HG03565 (cell line): ENCODE data around the gene TXNIP.
"Not testable (repeated sequence)": the region's sequence is repeated elsewhere in the genome, so short reads cannot be mapped to it uniquely, and the experiment has no call there.

Source experiments
- ATAC-seq: cut with Tn5 transposase; IDR thresholded peaks from one replicate; pipeline ENCODE4 v1.9.1; 2021; ENCODE audit warnings: mild to moderate bottlenecking, moderate library complexity; ENCODE audit not compliant: unreplicated experiment

Gene TXNIP, protein sequence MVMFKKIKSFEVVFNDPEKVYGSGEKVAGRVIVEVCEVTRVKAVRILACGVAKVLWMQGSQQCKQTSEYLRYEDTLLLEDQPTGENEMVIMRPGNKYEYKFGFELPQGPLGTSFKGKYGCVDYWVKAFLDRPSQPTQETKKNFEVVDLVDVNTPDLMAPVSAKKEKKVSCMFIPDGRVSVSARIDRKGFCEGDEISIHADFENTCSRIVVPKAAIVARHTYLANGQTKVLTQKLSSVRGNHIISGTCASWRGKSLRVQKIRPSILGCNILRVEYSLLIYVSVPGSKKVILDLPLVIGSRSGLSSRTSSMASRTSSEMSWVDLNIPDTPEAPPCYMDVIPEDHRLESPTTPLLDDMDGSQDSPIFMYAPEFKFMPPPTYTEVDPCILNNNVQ

GRCh38 chr1:145996433-145997015 lies at the start of gene TXNIP:
Gene TXNIP (minus strand): TSS chr1:145996579. CDS start chr1:145996266, 313 bp downstream.
- ATAC-seq = peak; percentile 87

- ATAC-seq = no peak
Measured at GRCh38 chr1:146039844-146040194, 43.4 kb upstream of the TXNIP start.

DNA sequence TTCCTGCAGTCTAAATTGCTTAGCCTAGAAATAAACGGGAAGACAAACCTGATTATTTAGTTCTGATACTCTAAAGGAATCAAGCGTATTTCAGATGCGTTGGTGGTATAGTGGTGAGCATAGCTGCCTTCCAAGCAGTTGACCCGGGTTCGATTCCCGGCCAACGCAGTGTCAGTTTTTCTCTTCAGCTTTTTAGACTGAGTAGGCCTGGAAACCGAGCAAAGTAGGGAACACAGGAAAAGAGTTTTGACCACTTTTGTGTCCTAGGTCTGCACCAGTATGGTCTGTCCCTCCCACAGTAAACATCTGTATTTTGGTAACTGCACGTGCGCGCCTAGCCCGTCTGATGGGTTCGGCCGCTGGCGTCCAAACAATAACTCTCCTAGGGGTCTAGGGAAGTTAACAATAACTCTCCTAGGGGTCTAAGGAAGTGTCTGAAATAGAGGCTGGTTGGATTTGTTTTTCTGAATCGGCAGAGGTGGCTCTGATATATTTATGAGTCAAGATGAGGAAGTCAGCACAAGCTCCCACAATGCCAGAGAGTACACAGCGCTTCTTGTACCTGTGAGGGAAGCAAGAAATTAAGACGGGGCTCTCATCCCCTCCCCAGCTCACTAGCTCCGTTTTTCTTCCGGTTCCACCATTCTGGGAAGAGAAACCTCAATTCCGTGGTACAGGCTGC lies 40.7 kb upstream of the TXNIP start:
- no peak for ATAC-seq

- no peak for ATAC-seq
Measured at GRCh38 chr1:146036241-146036964, 40.0 kb upstream of the TXNIP start.

- no peak for ATAC-seq
Measured at GRCh38 chr1:146035048-146035423, 38.7 kb upstream of the TXNIP start.

DNA sequence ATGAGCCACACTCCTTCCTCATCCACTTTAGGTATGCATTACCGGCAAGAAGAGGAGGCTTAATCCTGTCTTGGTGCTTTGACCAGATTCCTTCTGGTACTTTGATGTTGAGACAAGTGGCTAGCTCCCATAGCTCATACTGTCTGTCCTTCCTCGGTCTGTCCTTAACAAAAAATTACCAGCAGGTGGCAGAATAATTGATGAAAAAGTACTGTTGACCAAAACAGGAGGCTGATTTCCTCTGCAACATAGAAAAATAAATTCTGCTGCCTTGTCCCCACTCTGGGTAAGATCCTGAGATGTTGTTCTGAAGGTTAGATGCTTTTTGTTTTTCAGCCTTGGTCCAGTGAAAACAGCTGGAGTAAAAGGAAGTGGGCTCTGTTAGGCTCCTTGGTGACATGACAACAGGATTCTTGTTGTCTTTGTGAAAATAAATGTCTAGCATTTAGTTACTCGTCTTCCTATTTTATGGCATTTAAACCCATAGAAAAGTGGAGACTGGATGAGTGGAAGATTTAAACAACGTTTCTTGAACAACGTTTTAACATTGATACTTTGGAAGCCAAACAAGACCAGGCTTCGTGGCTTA lies 36.3 kb upstream of the TXNIP start:
- no peak for ATAC-seq

DNA sequence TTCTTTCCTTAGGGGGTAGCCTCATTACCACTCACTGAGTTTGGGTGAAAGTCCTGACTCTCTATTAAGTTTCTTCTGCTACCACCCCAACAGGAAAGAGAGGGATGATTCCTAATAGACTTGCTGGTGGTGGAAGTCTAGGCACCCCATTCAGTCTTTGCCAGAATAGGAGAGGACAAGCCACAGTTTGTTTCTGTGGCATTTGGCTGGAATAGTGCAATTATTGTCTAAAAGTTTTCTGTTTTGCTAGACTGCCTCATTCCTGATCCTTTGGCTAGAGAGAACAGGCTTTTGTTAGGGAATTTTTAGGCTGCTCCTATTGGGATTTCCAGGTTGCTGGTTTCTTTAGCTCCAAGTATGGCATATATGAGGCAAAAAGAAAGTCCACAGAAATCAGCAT lies 35.1 kb upstream of the TXNIP start:
- no peak for ATAC-seq

- no peak for ATAC-seq
Measured at GRCh38 chr1:146029117-146029516, 32.7 kb upstream of the TXNIP start.

GRCh38 chr1:146026650-146027049 lies 30.3 kb upstream of the TXNIP start:
- ATAC-seq = not testable (repeated sequence)

GRCh38 chr1:146025787-146026495 lies 29.6 kb upstream of the TXNIP start:
- ATAC-seq = not testable (repeated sequence)

GRCh38 chr1:146022403-146023127 lies 26.2 kb upstream of the TXNIP start:
- no peak for ATAC-seq

DNA sequence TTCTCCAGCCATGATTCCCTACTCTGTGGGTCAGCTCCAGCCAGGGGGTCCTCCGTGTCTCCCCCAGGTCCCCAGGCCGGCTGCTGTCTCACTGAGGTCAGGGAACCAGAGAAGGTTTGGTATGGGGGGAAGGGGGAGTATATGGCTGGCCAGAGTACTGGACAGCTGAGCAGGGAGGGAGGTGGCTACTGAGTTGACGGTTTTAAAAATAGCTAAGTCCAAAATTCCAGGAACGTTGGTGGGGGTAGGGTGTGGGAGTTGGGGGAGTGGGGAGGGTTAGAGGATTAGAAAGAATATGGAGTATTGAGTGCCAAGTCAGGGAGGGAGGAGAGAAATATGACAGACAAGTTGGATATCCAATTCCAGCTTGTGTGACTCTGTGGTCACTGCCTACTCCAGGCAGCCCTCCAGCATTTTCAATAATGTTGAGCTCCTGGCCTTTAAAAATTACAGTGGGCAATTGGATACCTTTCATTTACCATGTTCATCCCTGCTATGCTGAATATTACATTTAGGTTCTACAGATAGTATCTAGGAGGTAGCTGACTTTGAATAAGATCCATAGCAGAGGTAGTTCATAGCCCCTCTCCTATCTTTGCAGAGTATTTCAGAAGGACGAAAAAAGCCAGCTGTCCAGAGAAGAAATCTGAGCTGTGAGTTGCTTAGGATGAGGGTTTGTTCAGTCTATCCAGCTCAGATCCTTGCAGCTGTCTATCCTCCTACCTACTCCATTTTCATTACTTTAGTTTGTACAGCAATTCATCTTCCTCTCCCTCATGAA lies 25.4 kb upstream of the TXNIP start, which contains the start of gene HJV:
HJV (minus strand) TSS at position 114 of the 781 bp plus-strand sequence. CDS start 1,504 bp downstream, outside the sequence.
- ATAC-seq = no peak

GRCh38 chr1:146021050-146021445 lies 24.7 kb upstream of the TXNIP start:
- no peak for ATAC-seq

GRCh38 chr1:146020058-146021049 lies 24.0 kb upstream of the TXNIP start:
- ATAC-seq = no peak

GRCh38 chr1:146019231-146020057 lies 23.1 kb upstream of the TXNIP start:
- no peak for ATAC-seq

GRCh38 chr1:146016891-146017290 lies 20.5 kb upstream of the TXNIP start:
- no peak for ATAC-seq

DNA sequence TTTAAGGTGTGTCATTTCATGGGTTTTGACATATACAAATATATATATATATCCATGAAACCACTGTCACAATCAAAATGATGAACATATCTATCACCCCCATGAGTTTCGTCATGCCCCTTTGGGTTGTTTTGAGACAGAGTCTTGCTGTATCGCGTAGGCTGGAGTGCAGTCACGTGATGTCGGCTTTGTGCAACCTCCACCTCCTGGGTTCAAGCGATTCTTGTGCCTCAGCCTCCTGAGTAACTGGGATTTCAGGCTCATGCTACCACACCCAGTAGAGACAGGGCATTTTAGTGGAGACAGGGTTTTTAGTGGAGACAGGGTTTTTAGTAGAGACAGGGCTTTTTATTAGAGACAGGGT lies 17.2 kb upstream of the TXNIP start:
- no peak for ATAC-seq
